Endothelial cell (in vitro differentiated cells): ENCODE results near the gene LRRC71. TPM values are rescaled to one million over a fixed set of nuclear protein-coding genes. Genes with fewer than 3 reads are reported as not detected.

Experiments
- DNase-seq: peaks from one replicate; pipeline ENCODE4 v3.0.0; 2021; ENCODE audit warnings: low spot score
- H3K27ac Mint-ChIP-seq: one replicate; pipeline ENCODE4 v1.8.0; 2021; ENCODE audit warnings: mixed read lengths, inconsistent platforms; ENCODE audit not compliant: unreplicated experiment
- H3K27me3 Mint-ChIP-seq: one replicate; pipeline ENCODE4 v1.8.0; 2021; ENCODE audit warnings: mild to moderate bottlenecking, moderate library complexity, mixed read lengths, inconsistent platforms; ENCODE audit not compliant: unreplicated experiment
- H3K36me3 Mint-ChIP-seq: one replicate; pipeline ENCODE4 v1.8.0; 2021; ENCODE audit warnings: mild to moderate bottlenecking, low read depth, mixed read lengths, inconsistent platforms; ENCODE audit not compliant: unreplicated experiment
- H3K4me1 Mint-ChIP-seq: one replicate; pipeline ENCODE4 v1.8.0; 2021; ENCODE audit warnings: mild to moderate bottlenecking, mixed read lengths, inconsistent platforms; ENCODE audit not compliant: unreplicated experiment
- H3K4me3 Mint-ChIP-seq: one replicate; pipeline ENCODE4 v1.8.0; 2021; ENCODE audit warnings: mild to moderate bottlenecking, mixed read lengths, inconsistent platforms; ENCODE audit not compliant: unreplicated experiment
- H3K9me3 Mint-ChIP-seq: one replicate; pipeline ENCODE4 v1.8.0; 2021; ENCODE audit warnings: mixed read lengths, inconsistent platforms; ENCODE audit not compliant: unreplicated experiment
- CTCF ChIP-seq: fragments of 200-600 bp; sonication (generic); IDR thresholded peaks from one replicate; pipeline ENCODE4 v1.5.0; 2021; ENCODE audit warnings: antibody characterized with exemption; ENCODE audit not compliant: unreplicated experiment
- total RNA-seq: library from RNA; stranded (reverse); fragmentation: NEBNext Ultra II Directional; extraction: Animal tissue kit (Norgen Biotek cat#: 25700); gene quantifications from one replicate; pipeline ENCODE4 v1.2.1, GENCODE V29; 2021; ENCODE audit not compliant: unreplicated experiment

LRRC71 gene
- total RNA-seq, 1 donor from 2014 or later: 0.95 TPM

- H3K27me3 Mint-ChIP-seq: peaks cover 28% of the 10 kb centered on the region
- no peak for DNase-seq
Observed at GRCh38 chr1:156885880-156886355, 34.5 kb upstream of the LRRC71 start.

GRCh38 chr1:156886583-156887281 is 33.7 kb upstream of the LRRC71 start:
- Mint-ChIP-seq H3K9me3 (no peaks in the 10 kb centered on the region), H3K36me3 (peaks cover 12% of the 10 kb centered on the region), H3K27me3 (peaks cover 31% of the 10 kb centered on the region), H3K4me3 (no peak overlapping the region), H3K27ac (peak overlapping the region; percentile 31), H3K4me1 (peaks cover 28% of the 10 kb centered on the region)
- no peak for TF ChIP-seq CTCF
- no peak for DNase-seq

More at GRCh38 chr1:156885880-156886355, 34.5 kb upstream of the LRRC71 start:
- Mint-ChIP-seq H3K36me3 (peaks cover 12% of the 10 kb centered on the region), H3K27ac (no peak overlapping the region), H3K4me3 (no peak overlapping the region), H3K4me1 (peaks cover 26% of the 10 kb centered on the region), H3K9me3 (no peaks in the 10 kb centered on the region)
- no peak for TF ChIP-seq CTCF

- no peak overlapping the region for H3K4me3 Mint-ChIP-seq
- peaks cover 30% of the 10 kb centered on the region for H3K4me1 Mint-ChIP-seq
- no peak for TF ChIP-seq CTCF
- no peak for DNase-seq
- peaks cover 28% of the 10 kb centered on the region for H3K27me3 Mint-ChIP-seq
- H3K9me3 Mint-ChIP-seq: no peaks in the 10 kb centered on the region
- no peak overlapping the region for H3K27ac Mint-ChIP-seq
- H3K36me3 Mint-ChIP-seq: peaks cover 12% of the 10 kb centered on the region
Observed at GRCh38 chr1:156887317-156887716, 33.1 kb upstream of the LRRC71 start.

GRCh38 chr1:156887734-156888133 is 32.7 kb upstream of the LRRC71 start:
- Mint-ChIP-seq H3K27ac (no peak overlapping the region), H3K27me3 (peaks cover 28% of the 10 kb centered on the region), H3K4me3 (no peak overlapping the region), H3K36me3 (peaks cover 11% of the 10 kb centered on the region), H3K9me3 (no peaks in the 10 kb centered on the region), H3K4me1 (peaks cover 30% of the 10 kb centered on the region)
- TF ChIP-seq CTCF: no peak
- DNase-seq: no peak
